ENCODE results near the gene NIPA2.

NIPA2 gene

DNA sequence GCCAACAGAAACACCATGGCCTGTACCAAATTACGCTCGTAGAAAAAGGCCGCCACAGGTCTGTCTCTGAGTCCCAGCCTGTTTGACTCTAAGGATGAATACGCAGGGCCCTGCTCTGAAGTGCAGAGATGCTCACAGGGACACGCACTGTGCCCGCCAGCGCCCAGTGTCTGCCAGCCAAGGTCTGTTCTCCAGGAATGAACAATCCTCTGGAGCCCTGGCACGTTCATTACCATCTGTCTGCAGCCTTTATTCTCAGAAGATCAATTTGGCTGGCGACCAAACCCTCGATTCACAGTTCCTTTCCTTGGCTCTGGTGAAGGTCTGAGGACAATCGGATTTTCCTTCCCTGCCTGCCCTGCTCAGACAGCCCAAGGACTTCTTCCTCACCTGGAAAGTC, 66.3 kb downstream of the NIPA2 start:
- DNase-seq: no peak

- DNase-seq: no peak
Measured at GRCh38 chr15:22907161-22907950, 68.9 kb downstream of the NIPA2 start.

DNA sequence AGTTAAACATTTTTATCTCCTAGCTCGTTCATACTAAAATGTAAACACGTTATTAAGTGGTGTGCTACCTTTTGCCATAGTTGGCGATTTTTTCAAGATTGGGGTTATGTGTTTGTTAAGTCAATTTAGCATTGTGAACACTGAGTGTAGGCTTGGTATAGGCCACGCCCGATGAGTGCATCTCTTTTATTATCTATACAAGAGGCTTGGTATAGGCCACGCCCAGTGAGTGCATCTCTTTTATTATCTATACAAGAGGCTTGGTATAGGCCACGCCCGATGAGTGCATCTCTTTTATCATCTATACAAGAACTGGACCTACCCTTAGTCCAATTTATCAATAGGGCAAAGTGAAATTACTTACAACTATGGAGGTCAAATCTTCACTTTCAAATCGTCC, 70.4 kb downstream of the NIPA2 start:
- no peak for DNase-seq

DNA sequence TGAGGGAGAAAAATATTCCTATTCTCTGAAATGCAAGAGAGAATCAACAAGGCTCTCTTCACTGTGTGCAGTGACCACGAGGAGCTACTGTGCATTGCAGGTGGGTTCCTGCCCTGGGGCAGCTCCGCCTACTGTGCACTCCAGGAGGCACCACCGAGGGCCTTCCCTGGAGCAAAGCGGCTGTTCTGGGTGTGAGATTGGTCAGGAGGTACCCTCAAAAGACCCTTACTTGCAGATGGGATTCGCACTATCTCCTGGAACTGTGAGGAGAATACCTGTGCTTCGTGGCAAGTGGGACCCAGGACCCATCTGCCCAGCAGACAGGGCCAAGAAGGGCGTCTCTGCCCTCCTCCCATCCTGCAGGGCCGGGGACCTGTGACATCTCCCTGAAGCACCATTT, 72.8 kb downstream of the NIPA2 start:
- DNase-seq: no peak

DNA sequence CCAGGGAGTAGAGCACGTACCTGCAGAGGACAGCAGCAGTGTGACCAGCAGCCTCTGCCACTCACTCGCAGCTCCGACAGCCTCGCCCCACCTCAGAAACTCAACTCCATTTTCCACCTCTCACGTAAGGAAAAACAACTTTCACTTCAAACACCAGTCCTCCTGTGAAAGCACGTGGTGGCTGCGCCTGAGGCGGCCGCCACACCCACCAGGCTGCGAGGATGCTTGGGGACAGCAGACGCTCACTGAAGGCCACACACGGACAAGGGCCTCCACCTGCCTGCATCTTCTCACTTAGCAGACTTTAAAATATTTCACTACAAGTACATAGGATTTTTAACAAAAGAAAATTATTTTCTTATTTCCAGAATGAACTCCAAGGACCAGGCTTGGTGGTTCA, 73.8 kb downstream of the NIPA2 start:
- DNase-seq: no peak

- DNase-seq: no peak
Measured at GRCh38 chr15:22913646-22914380, 75.3 kb downstream of the NIPA2 start.

DNA sequence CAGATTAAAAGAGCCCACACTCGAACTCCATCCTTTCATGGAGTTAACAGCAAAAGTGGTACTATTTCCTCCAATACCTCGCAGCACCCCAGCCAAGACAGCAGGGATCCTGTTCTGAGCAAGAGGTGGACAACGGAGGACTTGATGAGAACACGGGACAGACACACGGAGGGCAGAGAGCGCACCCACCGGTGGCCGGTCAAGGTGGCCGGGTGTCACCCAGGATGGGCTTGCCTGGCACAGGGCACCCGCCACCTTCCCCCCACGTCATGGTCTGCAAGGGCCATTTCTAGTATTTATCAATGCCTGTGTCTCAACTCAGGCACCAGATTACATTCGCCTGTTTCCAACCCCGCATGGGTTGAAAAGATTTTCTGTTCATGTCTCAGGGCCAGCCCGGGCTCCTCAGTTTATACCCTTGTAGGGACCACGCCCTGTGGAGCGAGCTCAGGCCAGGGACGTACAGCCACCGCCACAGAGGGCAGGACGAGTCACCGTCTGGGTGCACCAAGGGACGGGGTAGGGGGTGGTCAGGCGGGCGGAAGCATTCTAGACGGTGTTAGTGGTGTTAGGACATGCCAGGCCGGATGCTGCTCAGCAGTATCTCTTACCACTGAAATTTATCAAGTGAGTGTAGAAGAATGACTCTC, 77.5 kb downstream of the NIPA2 start:
- DNase-seq: no peak

DNA sequence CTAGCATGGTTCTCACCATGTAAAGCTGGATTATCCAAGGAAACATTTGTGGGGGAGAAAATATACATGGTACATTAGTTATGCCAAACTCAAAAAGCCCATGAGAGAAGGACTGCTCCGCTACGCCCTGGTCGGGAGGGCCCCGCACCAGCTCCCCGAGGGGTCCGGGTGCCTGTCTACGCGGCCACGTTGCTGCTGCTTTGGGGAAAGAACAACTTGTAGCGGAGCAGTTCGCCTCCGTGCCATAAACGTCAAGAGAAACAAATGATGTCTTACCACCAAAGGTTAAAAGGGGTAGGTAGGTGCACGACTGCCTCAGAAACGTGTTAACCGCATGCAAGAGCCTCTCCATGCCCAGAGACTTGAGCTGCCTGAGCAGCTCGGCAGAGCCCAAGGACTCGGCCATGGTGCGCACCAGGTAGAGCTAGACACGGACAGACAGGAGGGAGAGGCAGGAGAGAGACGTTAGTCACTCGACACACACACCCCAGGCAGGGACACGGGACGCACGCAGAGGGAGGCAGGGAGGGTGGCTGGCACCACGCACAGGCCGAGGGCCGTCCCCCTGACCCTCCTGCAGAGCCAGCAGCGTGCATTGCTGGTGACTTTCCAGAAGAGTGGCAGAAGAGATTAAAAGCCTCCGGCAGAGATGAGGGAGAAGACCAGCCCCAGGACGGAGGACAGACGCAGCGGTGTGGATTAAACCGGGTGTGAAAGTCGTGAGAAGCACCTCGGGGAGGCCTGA, 78.3 kb downstream of the NIPA2 start:
- DNase-seq: no peak

- no peak for DNase-seq
Measured at GRCh38 chr15:22917556-22917955, 79.1 kb downstream of the NIPA2 start.

Measured in fibroblast of skin of right biceps (primary cell).